Cardiac muscle cell (in vitro differentiated cells and primary cell): ENCODE data around the gene RTKN. TPM values are rescaled to one million over a fixed set of nuclear protein-coding genes. Genes with fewer than 3 reads are reported as not detected.
A peak's percentile ranks its signal among the peaks of the same experiment; 100 is the strongest.
"Not testable (repeated sequence)": the region's sequence is repeated elsewhere in the genome, so short reads cannot be mapped to it uniquely, and the experiment has no call there.

Experiments
- DNase-seq, 2 donors: peaks; one replicate each; pipeline versions ENCODE4 v3.0.0 to v3.0.0-alpha.2; 2010 to 2017; ENCODE audit warnings: low read depth in 1 of 2, low spot score in 1 of 2
- H3K27ac ChIP-seq: fragments of 200-600 bp; sonication (generic); 2 replicates; pipeline ENCODE4 v1.5.1; 2016
- H3K27me3 ChIP-seq: fragments of 200-600 bp; sonication (generic); 2 replicates; pipeline ENCODE4 v1.6.0; 2016; ENCODE audit warnings: control low read depth
- H3K36me3 ChIP-seq: fragments of 200-600 bp; sonication (generic); 2 replicates; pipeline ENCODE4 v1.5.1; 2016; ENCODE audit warnings: control low read depth
- H3K4me1 ChIP-seq: fragments of 200-600 bp; sonication (generic); 2 replicates; pipeline ENCODE4 v1.8.1; 2017; ENCODE audit warnings: low read depth, mild to moderate bottlenecking, mixed run types
- H3K4me3 ChIP-seq: fragments of 200-600 bp; sonication (generic); 2 replicates; pipeline ENCODE4 v1.5.1; 2016; ENCODE audit warnings: mild to moderate bottlenecking
- H3K9me3 ChIP-seq: fragments of 200-600 bp; sonication (generic); 2 replicates; pipeline ENCODE4 v1.5.1; 2017; ENCODE audit warnings: low read depth, mild to moderate bottlenecking, control low read depth
- CTCF ChIP-seq: IDR thresholded peaks from 2 replicates; pipeline ENCODE4 v1.5.1; 2012; ENCODE audit warnings: low read depth, mild to moderate bottlenecking, low read length
- polyA plus RNA-seq: library from polyadenylated mRNA; unstranded; fragments of >200 nt; fragmentation: Nextera tagmentation; extraction: Ambion mirVana; gene quantifications from 2 replicates; pipeline ENCODE4 v1.2.1, GENCODE V29; 2016
- total RNA-seq: library from RNA; depleted of rRNA; stranded (reverse); fragments of >200 nt; gene quantifications from 2 replicates; pipeline ENCODE4 v1.2.3, GENCODE V29; 2016

The RTKN gene
- total and polyA plus RNA-seq, 2 experiments from 2014 or later: 53.3 to 61.7 TPM

DNA sequence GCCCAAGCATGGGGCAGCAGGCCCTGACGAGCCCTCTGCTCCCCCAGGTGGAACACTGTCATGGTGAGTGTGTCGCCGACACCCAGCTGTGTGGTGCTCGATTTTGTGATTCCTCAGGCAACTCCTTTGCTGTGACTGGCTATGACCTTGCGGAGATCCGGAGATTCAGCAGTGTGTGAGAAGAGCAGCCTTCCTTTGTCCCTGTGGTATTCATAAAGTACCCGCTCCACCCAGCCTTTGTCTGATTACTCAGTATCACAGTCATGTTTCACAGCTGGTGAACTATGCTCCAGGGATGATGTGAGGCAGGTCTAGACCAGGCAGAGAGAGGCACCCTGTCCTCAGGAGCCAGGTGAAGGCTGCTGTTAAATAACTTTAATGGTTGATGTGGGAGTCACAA, 16.2 kb downstream of the RTKN start:
- no peaks in the 10 kb centered on the region for H3K9me3 ChIP-seq
- peaks cover 27% of the 10 kb centered on the region for H3K36me3 ChIP-seq
- no peak for DNase-seq
- H3K4me1 ChIP-seq: no peaks in the 10 kb centered on the region
- H3K27me3 ChIP-seq: no peaks in the 10 kb centered on the region
- TF ChIP-seq CTCF: no peak
- H3K27ac ChIP-seq: peak overlapping the region; percentile 72
- no peak overlapping the region for H3K4me3 ChIP-seq

DNA sequence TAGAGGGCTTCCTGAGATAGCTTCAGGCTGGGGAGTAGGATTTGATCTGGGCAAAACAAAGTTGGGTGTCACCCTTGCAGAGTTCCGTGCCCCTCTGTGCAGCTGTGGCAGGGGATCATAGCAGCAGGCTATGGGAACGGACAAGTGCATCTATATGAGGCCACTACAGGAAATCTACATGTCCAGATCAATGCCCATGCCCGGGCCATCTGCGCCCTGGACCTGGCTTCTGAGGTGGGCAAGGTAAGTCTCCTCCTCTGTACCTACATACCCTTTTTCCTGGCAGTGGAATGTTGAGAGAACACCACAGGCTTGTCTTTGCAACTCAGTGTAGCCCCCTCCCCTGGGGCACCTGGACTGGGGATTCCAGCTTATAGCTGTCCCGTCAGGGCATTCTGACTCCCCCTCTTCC, 16.7 kb downstream of the RTKN start:
- H3K27me3 ChIP-seq: no peaks in the 10 kb centered on the region
- H3K36me3 ChIP-seq: peaks cover 27% of the 10 kb centered on the region
- no peak for DNase-seq
- no peak overlapping the region for H3K4me3 ChIP-seq
- TF ChIP-seq CTCF: no peak
- H3K27ac ChIP-seq: peak overlapping the region; percentile 72
- H3K4me1 ChIP-seq: no peaks in the 10 kb centered on the region
- H3K9me3 ChIP-seq: no peaks in the 10 kb centered on the region

DNA sequence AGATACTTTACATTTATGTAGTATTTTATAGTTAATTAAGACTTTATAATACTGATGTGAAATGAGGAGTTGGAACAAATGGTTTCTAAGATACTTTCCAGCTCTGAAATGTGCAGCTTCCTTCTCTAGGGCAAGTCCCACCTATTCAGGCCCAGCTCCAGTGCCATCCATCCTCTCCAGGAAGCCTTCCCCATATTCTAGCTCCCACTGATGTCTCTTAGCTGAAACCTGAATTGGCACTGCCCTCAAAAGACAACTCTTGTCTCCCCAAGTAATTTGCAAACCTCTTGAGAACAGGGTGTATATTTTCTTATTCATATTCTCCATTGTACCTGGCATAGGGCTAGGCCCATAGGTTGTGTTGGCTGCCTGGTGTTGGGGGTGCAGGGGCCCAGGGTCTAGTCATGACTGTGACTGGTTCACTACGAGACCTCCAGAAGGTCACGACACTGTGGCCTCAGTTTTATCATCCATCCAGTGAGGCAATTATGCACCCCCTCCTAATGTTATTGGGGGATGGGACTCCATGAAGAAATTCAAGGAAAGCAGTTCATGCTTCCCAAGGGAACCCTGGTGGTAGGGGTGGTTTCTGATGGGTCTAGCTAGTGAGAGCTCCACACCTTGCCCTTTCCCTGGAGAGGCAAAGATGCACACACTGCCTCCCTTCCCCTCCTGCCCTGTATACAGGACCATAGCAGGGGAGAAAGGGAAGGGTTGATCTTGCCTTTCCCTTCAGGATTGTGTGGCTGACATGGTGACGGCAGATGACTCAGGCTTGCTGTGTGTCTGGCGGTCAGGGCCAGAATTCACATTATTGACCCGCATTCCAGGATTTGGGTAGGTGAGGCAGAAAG, 17.4 kb downstream of the RTKN start:
- TF ChIP-seq CTCF: no peak
- no peak for DNase-seq
- Histone ChIP-seq H3K9me3 (no peaks in the 10 kb centered on the region), H3K36me3 (peaks cover 21% of the 10 kb centered on the region), H3K4me1 (no peaks in the 10 kb centered on the region), H3K27ac (peak overlapping the region; percentile 72), H3K4me3 (no peak overlapping the region), H3K27me3 (no peaks in the 10 kb centered on the region)

GRCh38 chr2:74423231-74424095, 18.3 kb downstream of the RTKN start:
- no peak for TF ChIP-seq CTCF
- H3K4me1 ChIP-seq: no peaks in the 10 kb centered on the region
- DNase-seq: no peak
- H3K27ac ChIP-seq: peak overlapping the region; percentile 72
- H3K36me3 ChIP-seq: peaks cover 12% of the 10 kb centered on the region
- H3K9me3 ChIP-seq: no peaks in the 10 kb centered on the region
- H3K27me3 ChIP-seq: no peaks in the 10 kb centered on the region
- H3K4me3 ChIP-seq: no peak overlapping the region

GRCh38 chr2:74421221-74421870, 20.4 kb downstream of the RTKN start, which contains the start of the genes C2orf81 and WDR54:
TSS of gene C2orf81 (minus strand) at chr2:74421619. CDS start at chr2:74421560, 59 bp downstream.
TSS of gene WDR54 (plus strand) at chr2:74421730. CDS start at chr2:74422154, 424 bp downstream.
- no peaks in the 10 kb centered on the region for H3K27me3 ChIP-seq
- H3K9me3 ChIP-seq: no peaks in the 10 kb centered on the region
- no peak within 1 kb of the TSS for H3K27ac ChIP-seq
- peaks cover 9% of the 10 kb centered on the region for H3K36me3 ChIP-seq
- TF ChIP-seq CTCF: no peak
- no peaks in the 10 kb centered on the region for H3K4me1 ChIP-seq
- peak within 1 kb of the TSS; percentile 43 for H3K4me3 ChIP-seq
- DNase-seq: peak; percentile 92

DNA sequence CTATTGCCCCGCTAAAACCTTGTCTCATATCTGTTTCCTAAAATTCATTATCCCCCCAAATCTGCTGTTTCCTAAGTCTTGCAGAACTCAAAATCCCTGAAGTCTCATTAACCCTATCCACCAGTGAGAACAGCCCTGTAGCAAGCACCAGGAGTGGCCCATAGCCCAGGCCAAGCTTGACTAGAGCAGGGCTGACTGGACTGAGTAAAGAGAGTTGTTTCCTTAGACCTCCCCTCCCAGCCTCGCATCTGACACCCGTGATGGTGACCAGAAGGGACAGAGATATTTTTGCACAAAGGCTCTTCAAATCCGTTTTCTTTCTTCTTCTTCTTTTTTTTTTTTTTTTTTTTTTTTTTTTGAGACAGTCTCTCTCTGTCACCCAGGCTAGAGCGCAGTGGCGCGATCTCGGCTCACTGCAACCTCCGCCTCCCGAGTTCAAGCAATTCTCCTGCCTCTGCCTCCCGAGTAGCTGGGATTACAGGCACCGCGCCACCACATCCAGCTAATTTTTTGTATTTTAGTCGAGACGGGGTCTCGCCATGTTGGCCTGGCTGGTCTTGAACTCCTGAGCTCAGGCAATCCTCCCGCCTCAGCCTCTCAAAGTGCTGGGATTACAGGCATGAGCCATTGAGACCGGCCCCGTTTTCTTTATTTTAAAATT, 21.2 kb downstream of the RTKN start:
- not testable (repeated sequence) for H3K36me3 ChIP-seq, H3K27me3 ChIP-seq, H3K4me1 ChIP-seq, DNase-seq, H3K9me3 ChIP-seq, H3K27ac ChIP-seq
- H3K4me3 ChIP-seq: peak overlapping the region; percentile 43
